ENCODE results near the gene NMT1.
A peak's percentile ranks its signal among the peaks of the same experiment; 100 is the strongest.

DNA sequence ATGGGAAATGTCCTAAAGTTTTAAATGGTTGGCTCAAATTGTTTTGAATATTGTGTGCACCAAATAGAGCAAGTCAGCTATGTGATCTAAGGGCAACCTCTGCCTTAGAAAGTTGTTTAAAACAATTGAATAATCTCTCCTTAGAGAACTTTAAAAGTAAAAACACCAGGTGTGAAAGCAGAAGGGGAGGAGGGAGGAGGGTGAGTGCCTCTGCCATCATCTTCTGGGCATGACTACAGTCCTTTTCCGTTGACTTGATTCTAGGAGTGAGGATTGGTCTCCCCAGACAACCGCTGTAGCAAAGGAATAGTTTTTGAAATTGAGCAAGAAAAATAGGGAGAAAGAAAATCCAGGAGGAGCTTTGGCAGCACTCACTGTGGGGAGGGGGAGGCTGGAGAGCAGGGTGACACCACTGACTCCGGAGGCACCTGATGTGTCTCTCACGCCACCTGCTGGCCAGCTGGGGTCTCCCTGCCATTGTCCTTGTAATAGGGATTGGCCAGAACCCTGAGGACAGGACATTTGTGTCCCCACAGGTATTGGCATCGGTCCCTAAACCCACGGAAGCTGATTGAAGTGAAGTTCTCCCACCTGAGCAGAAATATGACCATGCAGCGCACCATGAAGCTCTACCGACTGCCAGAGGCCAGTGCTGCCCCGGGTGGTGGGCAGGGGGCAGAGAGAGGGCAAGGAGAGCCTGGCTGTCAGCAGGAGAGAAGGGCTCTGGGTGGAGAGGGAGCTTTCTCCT is 37.9 kb downstream of the NMT1 start:
- TF ChIP-seq, protein P1, sequence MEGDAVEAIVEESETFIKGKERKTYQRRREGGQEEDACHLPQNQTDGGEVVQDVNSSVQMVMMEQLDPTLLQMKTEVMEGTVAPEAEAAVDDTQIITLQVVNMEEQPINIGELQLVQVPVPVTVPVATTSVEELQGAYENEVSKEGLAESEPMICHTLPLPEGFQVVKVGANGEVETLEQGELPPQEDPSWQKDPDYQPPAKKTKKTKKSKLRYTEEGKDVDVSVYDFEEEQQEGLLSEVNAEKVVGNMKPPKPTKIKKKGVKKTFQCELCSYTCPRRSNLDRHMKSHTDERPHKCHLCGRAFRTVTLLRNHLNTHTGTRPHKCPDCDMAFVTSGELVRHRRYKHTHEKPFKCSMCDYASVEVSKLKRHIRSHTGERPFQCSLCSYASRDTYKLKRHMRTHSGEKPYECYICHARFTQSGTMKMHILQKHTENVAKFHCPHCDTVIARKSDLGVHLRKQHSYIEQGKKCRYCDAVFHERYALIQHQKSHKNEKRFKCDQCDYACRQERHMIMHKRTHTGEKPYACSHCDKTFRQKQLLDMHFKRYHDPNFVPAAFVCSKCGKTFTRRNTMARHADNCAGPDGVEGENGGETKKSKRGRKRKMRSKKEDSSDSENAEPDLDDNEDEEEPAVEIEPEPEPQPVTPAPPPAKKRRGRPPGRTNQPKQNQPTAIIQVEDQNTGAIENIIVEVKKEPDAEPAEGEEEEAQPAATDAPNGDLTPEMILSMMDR (IDR thresholded peaks at IDR 0.05): peak; percentile 90 to 95 (median 92)
- no peak for TF ChIP-seq POLR2A (IDR thresholded peaks at IDR 0.05)

Measured in right lobe of liver (tissue), 4 donors.